Ovary (tissue), 9 donors: ENCODE measurements around the gene CD9. TPM values are rescaled to one million over a fixed set of nuclear protein-coding genes. Genes with fewer than 3 reads are reported as not detected.

Experiments
- DNase-seq, 5 donors: peaks; one replicate each; pipeline ENCODE4 v3.0.0-alpha.2; 2019 to 2020
- H3K27ac ChIP-seq, 2 donors: fragments of 200-600 bp; one replicate each; pipeline versions ENCODE4 v1.5.1 to v1.8.0; 2019 to 2022
- H3K27me3 ChIP-seq: fragments of 200-600 bp; one replicate; pipeline ENCODE4 v1.8.0; 2022
- H3K36me3 ChIP-seq: fragments of 200-600 bp; sonication (generic); one replicate; pipeline ENCODE4 v1.5.1; 2019
- H3K4me1 ChIP-seq: one replicate; pipeline ENCODE4 v1.8.1; 2013; ENCODE audit warnings: mild to moderate bottlenecking, moderate library complexity; ENCODE audit not compliant: insufficient read depth
- H3K4me3 ChIP-seq: fragments of 200-600 bp; sonication (generic); one replicate; pipeline ENCODE4 v1.5.1; 2017
- H3K9me3 ChIP-seq, 2 donors: fragments of 200-600 bp in 1 of 2; sonication (generic) in 1 of 2; one replicate each; pipeline versions ENCODE4 v1.5.1 to v1.8.1; 2013 to 2019; ENCODE audit warnings: mild to moderate bottlenecking in 1 of 2, moderate library complexity in 1 of 2
- EP300 ChIP-seq: sonication (generic); formaldehyde crosslinking; IDR thresholded peaks from one replicate; pipeline ENCODE4 v1.6.1; 2017; ENCODE audit warnings: antibody characterized with exemption
- POLR2A ChIP-seq: fragments of 450-650 bp; IDR thresholded peaks from one replicate; pipeline ENCODE4 v1.6.1; 2017; ENCODE audit warnings: antibody characterized with exemption, mild to moderate bottlenecking, moderate library complexity
- WGBS, 3 donors: extraction: QIAGEN DNeasy Blood & Tissue Kit in 1 of 3; methylation state at CpG; one replicate each; pipeline versions ENCODE4 v1.1.5 to v1.1.7; 2013 to 2017; 5-methylcytosine and 5-hydroxymethylcytosine counted together
- intact Hi-C, 4 donors: fragments of 100-400 bp; cut with DNase I; formaldehyde crosslinking; loops; one replicate each; pipeline versions ENCODE4 v1.11.0 to v1.15.1; 2022 to 2023
- polyA plus RNA-seq, 2 donors: library from polyadenylated mRNA; stranded (reverse); fragments of 200-250 nt in 1 of 2; fragments of 350-450 nt in 1 of 2; fragmentation: Illumina TruSeq in 1 of 2; extraction: RNeasy Lipid Tissue Mini Kit (QIAGEN cat#74804) in 1 of 2; gene quantifications; one replicate each; pipeline ENCODE4 v1.2.3, GENCODE V29; 2013 to 2014
- total RNA-seq, 7 donors: library from RNA; depleted of rRNA in 2 of 7; stranded (reverse); fragments of >200 nt in 2 of 7; fragmentation: NEBNext Ultra II Directional in 3 of 7; extraction: Animal tissue kit (Norgen Biotek cat#: 25700) in 3 of 7; gene quantifications; one replicate each; pipeline versions ENCODE4 v1.1.0 to v1.2.4, GENCODE V29; 2016 to 2023
- TF ChIP-seq, protein P1 (sequence below), 3 donors: fragments of 450-650 bp in 2 of 3; fragments of 200-600 bp in 1 of 3; IDR thresholded peaks; one replicate each; pipeline versions ENCODE4 v1.5.1 to v1.8.0; 2016 to 2022; ENCODE audit warnings: antibody characterized with exemption in 3 of 3, mild to moderate bottlenecking in 1 of 3
- donor health status: DM: no; HTN: no; CAD: no; lungs with moderate emphysema.
- donor health status: DM: no; HTN: no; CAD: no.
- donor health status: Bipolar disorder and iron deficiency.
- donor health status: DM: yes; HTN: yes; CAD: no.
- donor health status: DM: no; HTN: no; CAD: no.
- donor health status: DM: yes; HTN: yes; CAD: no.

The CD9 gene
- total and polyA plus RNA-seq, 9 donors: 23.9 to 372 (median 60.7) TPM

DNA sequence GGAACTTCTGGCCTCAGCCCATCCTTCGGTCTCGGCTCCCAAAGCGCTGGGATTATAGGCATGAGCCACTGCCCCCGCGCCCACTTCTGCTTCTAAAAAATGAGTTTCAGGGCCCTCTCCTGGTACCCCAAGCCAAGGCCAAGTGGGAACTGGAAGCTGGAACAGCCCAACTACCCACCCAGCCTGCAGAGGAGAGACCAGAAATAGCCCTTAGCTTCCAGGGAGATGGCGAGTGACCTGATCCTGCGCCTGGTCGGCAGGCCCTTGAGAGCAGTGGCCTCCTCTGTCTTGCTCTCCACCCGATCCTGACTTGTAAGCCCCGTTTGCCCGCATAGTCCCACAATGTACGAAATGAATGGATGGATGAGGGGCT, 79.0 kb downstream of the CD9 start:
- no peak for TF ChIP-seq EP300
- TF ChIP-seq, protein P1, sequence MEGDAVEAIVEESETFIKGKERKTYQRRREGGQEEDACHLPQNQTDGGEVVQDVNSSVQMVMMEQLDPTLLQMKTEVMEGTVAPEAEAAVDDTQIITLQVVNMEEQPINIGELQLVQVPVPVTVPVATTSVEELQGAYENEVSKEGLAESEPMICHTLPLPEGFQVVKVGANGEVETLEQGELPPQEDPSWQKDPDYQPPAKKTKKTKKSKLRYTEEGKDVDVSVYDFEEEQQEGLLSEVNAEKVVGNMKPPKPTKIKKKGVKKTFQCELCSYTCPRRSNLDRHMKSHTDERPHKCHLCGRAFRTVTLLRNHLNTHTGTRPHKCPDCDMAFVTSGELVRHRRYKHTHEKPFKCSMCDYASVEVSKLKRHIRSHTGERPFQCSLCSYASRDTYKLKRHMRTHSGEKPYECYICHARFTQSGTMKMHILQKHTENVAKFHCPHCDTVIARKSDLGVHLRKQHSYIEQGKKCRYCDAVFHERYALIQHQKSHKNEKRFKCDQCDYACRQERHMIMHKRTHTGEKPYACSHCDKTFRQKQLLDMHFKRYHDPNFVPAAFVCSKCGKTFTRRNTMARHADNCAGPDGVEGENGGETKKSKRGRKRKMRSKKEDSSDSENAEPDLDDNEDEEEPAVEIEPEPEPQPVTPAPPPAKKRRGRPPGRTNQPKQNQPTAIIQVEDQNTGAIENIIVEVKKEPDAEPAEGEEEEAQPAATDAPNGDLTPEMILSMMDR (IDR thresholded peaks at IDR 0.05): no peak
- TF ChIP-seq POLR2A: no peak
- H3K4me3 ChIP-seq: no peak overlapping the region
- H3K27me3 ChIP-seq: no peaks in the 10 kb centered on the region
- peaks cover 8% of the 10 kb centered on the region for H3K4me1 ChIP-seq
- intact Hi-C loops: loop anchor here (2.0 kb wide), 3 partner anchors 50 to 84 kb away; no protein-coding TSS in a partner anchor
- no peak for DNase-seq
- H3K36me3 ChIP-seq: no peaks in the 10 kb centered on the region
- H3K27ac ChIP-seq: no peak overlapping the region
- WGBS, 3 donors: 80 to 88% (median 88%) methylated on average over 12 of the region's 12 CpGs
- H3K9me3 ChIP-seq: no peaks in the 10 kb centered on the region

DNA sequence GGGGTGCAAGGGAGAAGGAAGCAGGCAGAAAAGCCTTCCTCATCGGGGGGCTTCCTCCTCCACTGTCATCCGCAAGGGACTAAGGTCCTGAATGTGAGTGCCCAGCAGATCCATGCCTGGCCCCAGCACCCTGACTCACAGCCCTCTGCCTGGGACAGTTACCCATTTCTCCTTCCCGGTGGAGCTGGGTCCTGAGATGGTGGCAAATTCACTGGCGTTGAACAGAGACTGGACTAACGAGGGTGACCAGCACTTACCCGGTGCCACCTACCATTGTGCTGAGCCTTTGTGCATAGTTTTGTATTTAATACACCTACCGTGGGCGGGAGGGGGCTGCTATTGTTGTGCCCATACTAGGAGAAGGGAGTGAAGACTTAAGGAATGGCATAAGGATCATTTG, 79.4 kb downstream of the CD9 start:
- Histone ChIP-seq H3K4me3 (no peak overlapping the region), H3K27ac (peak overlapping the region in 1 of 2 donors; percentile 36), H3K27me3 (no peaks in the 10 kb centered on the region), H3K36me3 (no peaks in the 10 kb centered on the region), H3K9me3 (no peaks in the 10 kb centered on the region), H3K4me1 (peaks cover 8% of the 10 kb centered on the region)
- 60 to 64% (median 63%) methylated on average over 8 of the region's 8 CpGs for WGBS, 3 donors
- TF ChIP-seq, protein P1 (IDR thresholded peaks at IDR 0.05): no peak
- TF ChIP-seq EP300 (no peak), POLR2A (no peak)
- DNase-seq: peak in 1 of 5 donors; percentile 38
- intact Hi-C loops: loop anchor here (2.0 to 10.0 kb wide), 7 partner anchors 51 to 292 kb away; no protein-coding TSS in a partner anchor

- Histone ChIP-seq H3K9me3 (no peaks in the 10 kb centered on the region), H3K4me1 (peaks cover 8% of the 10 kb centered on the region), H3K27ac (peak overlapping the region in 1 of 2 donors; percentile 36), H3K27me3 (no peaks in the 10 kb centered on the region), H3K36me3 (no peaks in the 10 kb centered on the region), H3K4me3 (no peak overlapping the region)
- DNase-seq: peak; percentile 58 to 78 (median 69)
- TF ChIP-seq POLR2A (no peak), EP300 (no peak)
- TF ChIP-seq, protein P1 (IDR thresholded peaks at IDR 0.05): no peak
- WGBS, 3 donors: 11 to 22% (median 15%) methylated on average over 2 of the region's 2 CpGs
- intact Hi-C loops: loop anchor here (5.0 to 10.0 kb wide), 4 partner anchors 215 to 293 kb away; no protein-coding TSS in a partner anchor
Observed at GRCh38 chr12:6280053-6280469, 79.9 kb downstream of the CD9 start.

GRCh38 chr12:6280672-6281071, 80.5 kb downstream of the CD9 start:
- Histone ChIP-seq H3K36me3 (no peaks in the 10 kb centered on the region), H3K4me1 (peaks cover 8% of the 10 kb centered on the region), H3K4me3 (no peak overlapping the region), H3K27ac (peak overlapping the region in 1 of 2 donors; percentile 36), H3K9me3 (no peaks in the 10 kb centered on the region), H3K27me3 (no peaks in the 10 kb centered on the region)
- peak in 2 of 5 donors; percentile 35 to 36 for DNase-seq
- intact Hi-C loops: loop anchor here (5.0 to 10.0 kb wide), 4 partner anchors 216 to 293 kb away; no protein-coding TSS in a partner anchor
- TF ChIP-seq, protein P1 (IDR thresholded peaks at IDR 0.05): no peak
- TF ChIP-seq POLR2A: no peak
- TF ChIP-seq EP300: no peak
- 82 to 90% (median 85%) methylated on average over 11 of the region's 11 CpGs for WGBS, 3 donors
